Activated T-helper 1 cell treated with Interleukin-2 at 50 U/mL for 16 hours (primary cell): ENCODE measurements around the gene KRT74.
"Not testable (repeated sequence)": the region's sequence is repeated elsewhere in the genome, so short reads cannot be mapped to it uniquely, and the experiment has no call there.

Source experiments
- DNase-seq: peaks from one replicate; pipeline ENCODE4 v3.0.0-alpha.2; 2020; ENCODE audit warnings: low read depth

The KRT74 gene

GRCh38 chr12:52602552-52602951 lies 28.9 kb upstream of the KRT74 start:
- DNase-seq = no peak

GRCh38 chr12:52601671-52602070 lies 28.0 kb upstream of the KRT74 start:
- no peak for DNase-seq

DNA sequence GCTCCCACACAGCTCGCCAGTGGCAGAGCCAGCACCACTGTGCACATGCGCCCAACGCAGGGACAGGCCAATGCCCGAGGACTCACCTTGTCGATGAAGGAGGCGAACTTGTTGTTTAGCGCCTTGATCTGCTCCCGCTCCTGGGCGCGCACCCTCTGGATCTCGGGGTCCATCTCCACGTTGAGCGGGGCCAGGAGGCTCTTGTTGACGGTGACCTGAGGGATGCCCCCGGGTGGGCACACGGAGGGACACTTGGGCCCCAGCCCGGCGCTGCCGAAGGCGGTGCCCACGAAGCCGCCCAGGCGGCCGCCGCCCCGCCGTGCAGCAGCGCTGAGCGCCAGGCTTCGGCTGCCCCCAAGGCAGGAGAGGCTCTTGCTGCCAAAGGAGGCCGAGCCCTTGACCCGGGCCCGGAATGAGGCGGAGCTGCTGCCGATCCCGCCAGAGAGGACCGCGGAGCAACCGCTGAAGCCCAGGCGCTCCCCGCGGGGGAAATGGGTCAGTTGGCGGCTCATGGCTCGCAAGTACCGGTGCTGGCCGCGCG lies 27.4 kb upstream of the KRT74 start, which contains the start of gene KRT72:
KRT72 (minus strand) TSS at position 523 of the 541 bp plus-strand sequence; CDS start at position 512, 11 bp downstream.
- DNase-seq = no peak

GRCh38 chr12:52600475-52600874 lies 26.8 kb upstream of the KRT74 start:
- DNase-seq = no peak

GRCh38 chr12:52600071-52600470 lies 26.4 kb upstream of the KRT74 start:
- DNase-seq = no peak

DNA sequence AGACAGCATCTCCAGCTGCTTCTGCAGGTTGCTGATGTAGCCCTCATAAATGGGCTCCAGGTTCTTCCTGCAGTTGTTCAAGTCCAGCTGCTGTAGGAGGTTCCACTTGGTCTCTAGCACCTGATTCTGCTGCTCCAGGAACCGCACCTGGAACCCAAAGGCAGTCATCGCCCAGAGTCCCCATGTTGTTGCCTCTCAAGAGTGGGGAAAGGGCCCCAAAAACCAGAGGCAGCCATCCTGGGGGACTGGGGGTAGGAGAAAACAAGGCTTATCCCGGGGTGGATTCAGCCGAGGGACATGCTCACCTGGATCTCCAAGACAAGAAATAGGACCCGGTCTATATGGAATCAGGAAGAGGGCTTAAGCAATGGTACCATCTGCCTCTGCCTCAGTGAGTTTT lies 25.3 kb upstream of the KRT74 start:
- no peak for DNase-seq

GRCh38 chr12:52594237-52594636 lies 20.6 kb upstream of the KRT74 start:
- DNase-seq = not testable (repeated sequence)

DNA sequence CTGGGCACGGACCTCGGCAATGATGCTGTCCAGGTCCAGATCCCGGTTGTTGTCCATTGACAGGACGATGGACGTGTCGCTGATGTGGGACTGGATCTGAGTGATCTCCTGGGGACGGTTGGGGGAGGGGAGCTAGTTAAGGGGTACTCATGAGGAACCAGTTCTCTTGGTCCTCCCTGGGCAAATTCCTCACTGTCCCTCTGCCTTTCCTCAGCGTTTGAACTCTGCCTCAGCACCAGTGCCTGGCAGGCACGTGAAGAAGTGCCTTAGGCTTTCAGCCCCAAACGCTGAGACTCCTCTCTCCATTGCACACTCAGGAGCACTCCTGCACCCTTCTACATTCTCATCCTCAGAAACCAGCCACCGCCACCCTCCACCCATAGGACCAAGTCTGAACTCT lies 17.9 kb upstream of the KRT74 start:
- no peak for DNase-seq

GRCh38 chr12:52590021-52590420 lies 16.4 kb upstream of the KRT74 start:
- DNase-seq = no peak

- DNase-seq = no peak
Measured at GRCh38 chr12:52587563-52587962, 13.9 kb upstream of the KRT74 start.

DNA sequence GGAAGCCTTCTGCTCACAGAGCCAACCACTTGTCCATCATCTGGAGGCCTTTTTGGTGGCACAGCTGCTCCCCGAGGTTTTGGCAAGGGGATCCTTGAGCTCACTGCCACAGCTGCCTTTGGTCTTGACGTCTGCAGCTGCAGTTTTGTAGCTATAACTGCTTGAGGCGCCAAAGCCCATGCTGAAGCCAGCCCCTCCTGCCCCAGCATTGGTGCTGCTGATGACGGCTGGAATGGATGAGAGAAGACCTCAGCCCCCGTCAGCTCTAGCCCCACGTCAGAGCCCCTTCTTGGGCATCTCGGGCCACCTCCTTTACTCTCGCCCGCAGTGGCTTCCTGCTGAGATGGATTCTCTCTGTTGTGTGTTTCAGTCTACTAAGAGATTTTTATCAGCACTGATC lies 12.3 kb upstream of the KRT74 start:
- peak; percentile 38 for DNase-seq

DNA sequence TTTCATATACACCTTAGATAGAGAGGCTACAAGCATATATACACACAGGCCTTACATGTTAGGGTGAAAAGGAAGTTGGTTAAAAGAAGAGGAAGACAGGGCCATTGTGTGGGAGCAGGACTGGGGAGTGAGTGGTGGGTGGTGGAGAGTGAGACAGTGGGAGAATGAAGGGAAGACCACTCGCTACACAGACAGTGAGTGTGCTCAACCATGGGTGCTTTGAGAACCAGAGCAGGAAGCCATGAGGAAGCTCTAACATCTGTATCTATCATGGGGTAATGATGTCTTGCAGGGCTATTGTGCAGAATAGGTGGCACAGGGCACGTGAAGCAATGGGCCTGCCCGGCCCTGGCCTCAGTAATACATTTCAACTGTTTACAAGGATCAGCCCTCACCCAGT lies 11.4 kb upstream of the KRT74 start:
- DNase-seq = no peak

DNA sequence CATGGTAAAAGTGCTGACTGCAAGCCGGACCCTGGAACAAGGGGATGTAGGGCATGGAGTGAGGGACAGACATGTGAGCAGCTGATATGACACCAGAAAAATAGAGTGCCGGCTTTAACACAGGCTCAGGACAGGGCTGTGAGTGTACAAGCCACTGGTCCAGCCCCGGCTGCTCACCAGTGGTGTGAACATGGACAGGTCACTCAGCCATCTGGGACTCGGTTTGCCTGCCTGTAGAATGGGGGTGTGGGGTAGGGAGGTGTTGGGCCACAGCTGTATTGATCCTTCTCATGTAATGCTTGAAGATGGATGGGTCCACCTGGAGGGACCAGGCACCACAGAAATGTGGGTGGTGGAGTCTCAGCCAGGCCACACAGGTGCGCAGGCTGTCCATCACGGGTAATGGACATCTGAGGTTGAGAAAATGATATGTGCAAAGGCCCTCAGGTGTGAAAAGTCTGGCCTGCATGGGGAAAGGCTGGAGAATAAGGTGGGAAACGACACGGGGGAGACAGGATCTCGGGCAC lies 10.6 kb upstream of the KRT74 start:
- no peak for DNase-seq

GRCh38 chr12:52582971-52583456 lies 9.4 kb upstream of the KRT74 start:
- DNase-seq = peak; percentile 30

DNA sequence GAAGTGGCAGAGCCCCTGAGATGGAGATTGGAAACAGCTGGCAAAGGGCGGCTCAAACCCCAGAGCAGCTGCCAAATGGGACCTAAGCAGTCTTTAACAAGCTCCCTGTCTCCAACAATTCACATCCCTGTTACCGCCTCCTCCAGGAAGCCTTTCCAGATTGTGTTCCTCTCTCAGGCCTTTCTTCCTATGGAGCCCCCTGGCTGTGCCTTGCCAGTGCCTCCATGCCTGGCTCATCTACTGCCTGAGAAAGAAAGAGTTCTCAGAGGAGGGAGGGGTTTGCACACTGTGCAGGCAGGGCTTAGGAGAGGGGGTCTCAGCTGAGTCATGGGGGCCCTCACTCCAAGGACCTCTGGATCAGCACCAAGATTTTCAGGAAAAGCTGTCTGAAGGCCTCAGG lies 8.8 kb upstream of the KRT74 start:
- DNase-seq = no peak

DNA sequence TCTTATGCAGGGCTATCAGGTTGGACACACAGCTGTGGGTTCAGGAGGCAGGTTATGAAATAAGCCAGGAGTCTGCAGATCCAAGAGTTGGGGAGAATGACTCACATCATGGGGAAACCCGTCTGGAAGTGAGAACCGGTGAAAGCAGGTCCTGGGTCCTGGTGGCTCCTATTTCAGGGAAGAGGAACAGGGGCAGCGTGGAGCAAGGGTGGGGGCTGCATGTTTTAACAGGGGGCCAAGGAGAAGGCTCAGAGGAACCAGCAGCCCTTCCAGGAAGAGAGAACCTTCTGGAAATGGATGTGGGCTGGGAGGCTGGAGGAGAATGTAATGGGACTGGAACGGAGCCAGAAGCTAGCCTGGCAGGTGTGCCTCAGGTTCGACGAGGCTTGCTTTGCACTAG lies 7.8 kb upstream of the KRT74 start:
- DNase-seq = no peak

- DNase-seq = no peak
Measured at GRCh38 chr12:52581066-52581465, 7.4 kb upstream of the KRT74 start.

DNA sequence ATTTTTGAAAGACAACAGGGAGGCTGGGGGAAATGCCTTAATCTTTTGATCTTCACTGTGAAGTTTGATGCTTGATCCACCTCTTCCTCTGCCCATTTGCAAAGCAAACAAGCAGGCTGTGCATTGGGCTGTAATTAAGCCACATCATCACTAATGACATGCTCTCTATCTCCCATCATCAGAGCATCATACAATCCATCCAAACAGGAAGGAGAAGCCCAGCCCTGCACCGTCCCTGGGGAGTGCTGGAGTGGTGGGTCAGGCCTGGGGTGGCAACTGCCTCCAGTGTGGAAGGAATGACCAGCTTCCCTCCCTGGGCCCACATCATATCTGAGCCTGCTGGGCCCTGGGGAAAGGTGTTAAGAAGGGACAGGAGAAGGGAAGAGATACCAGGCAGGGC lies 6.9 kb upstream of the KRT74 start:
- DNase-seq = no peak

DNA sequence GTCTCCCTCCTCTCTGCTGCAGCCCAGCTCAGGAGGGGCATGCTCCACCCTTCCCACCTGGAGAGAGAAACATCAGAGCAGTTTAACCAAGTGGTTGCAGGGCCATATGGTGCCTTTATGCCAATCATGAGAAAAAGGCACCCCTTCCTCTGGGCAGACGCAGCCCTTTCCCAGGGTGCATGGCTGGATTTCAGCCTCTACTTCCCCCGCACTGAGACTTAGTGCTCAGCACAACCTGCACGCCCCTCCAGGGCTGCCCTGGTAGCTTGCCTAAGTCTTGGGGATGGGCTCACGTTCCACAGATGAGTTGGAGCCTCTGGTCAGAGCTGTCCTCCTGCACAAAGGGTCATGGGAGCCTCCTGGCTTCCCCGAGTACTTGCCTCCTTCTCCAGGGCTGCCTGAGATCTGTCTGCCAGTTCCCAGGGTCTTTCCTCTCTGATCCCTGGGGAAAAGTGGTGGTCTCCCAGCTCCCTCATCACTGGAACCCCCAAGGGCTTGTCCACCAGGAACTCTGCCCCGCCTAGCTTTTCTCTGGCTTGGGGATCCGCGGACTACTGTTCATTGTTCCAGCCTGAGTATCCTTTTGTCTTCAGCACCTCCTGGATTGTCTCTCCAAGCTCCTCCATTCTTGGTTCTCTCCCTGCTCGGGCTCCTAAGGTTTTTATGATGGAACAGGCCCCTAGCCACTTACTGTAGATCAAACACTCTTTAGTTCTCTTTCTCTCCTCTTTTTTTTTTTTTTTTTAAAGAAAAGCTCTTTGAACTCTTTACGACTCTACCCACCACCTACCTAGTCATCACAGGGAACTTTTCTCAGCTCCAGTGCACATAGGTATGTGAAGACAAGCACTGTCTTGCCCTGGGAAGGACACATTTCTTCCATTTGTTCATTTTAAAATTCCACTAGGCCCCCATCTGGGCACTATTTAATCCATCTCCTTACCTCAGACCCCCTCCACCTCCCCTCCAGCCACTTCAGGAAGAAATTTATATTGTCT lies 6.1 kb upstream of the KRT74 start:
- no peak for DNase-seq

DNA sequence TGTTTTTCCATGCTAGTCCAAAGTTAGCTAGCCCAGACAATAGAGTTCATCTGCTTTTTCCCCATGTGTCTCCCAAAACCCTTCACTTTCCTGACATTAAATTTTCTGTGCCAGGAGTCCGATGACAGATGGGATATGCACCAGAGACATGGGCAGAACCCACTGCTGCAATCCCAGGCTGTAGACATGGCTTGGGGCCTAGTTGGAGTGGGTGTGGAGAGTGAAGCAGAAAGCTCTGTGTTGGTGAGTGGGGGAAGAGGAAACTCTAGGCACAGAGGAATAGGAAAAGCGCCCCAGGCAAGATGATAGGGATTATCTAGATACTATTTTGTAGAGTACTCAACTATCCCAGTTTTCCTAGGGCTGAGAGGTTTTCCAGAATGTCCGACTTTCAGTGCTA lies 4.8 kb upstream of the KRT74 start:
- no peak for DNase-seq

- no peak for DNase-seq
Measured at GRCh38 chr12:52577316-52577715, 3.7 kb upstream of the KRT74 start.

- no peak for DNase-seq
Measured at GRCh38 chr12:52575948-52576347, 2.3 kb upstream of the KRT74 start.

DNA sequence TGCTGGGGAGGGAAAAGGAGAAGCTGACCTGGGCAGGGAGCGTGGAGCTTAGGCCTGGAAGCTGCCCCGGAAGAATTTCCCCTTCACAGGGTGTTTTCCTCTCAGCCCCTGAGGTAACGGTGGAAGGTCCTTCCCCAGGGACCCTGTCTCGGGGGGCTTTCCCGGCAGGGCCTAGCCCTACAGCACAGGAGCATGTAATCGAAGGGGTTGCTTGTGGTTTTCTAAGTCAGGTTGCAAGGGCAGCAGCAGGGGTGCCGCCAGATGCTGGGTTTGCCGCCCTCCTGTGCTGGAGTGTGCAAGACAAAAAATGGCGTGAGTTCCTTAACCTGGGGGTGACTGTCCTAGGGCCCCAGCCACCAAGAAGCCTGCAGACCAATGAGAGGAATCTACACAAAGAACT lies 1.6 kb upstream of the KRT74 start:
- no peak for DNase-seq
